H1 (cell line): Measurements from ENCODE around the gene LIPC. TPM values are rescaled to one million over a fixed set of nuclear protein-coding genes. Genes with fewer than 3 reads are reported as not detected.

ENCODE experiments used
- CTCF ChIA-PET: fragments of 300-600 bp; sonication (Branson Sonifier 250); formaldehyde crosslinking; loops from one replicate; lab custom pipeline; 2021; ENCODE audit not compliant: partially characterized antibody; lab: Charles Lee
- POLR2A ChIA-PET: fragments of 300-600 bp; sonication (Branson Sonifier 250); formaldehyde crosslinking; loops from one replicate; lab custom pipeline; 2021; ENCODE audit warnings: inconsistent platforms; ENCODE audit not compliant: partially characterized antibody; lab: Charles Lee
- DNase-seq, 2 experiments: peaks; one replicate each; pipeline versions ENCODE4 v3.0.0 to v3.0.0-alpha.2; 2010 to 2022; ENCODE audit warnings: low spot score in 2 of 2, low read depth in 1 of 2, mixed read lengths in 1 of 2
- FAIRE-seq: peaks from 2 replicates; lab custom pipeline; 2011; peaks lifted over from hg19 to GRCh38; lab: Jason Lieb, UNC
- H2AFZ ChIP-seq: 2 replicates; pipeline ENCODE4 v1.8.1; 2012; ENCODE audit warnings: low read length, inconsistent platforms
- H2AK5ac ChIP-seq: 2 replicates; pipeline ENCODE4 v1.6.1; 2013; ENCODE audit warnings: low read depth, low read length
- H2BK120ac ChIP-seq: replicated peaks from 2 replicates; pipeline ENCODE3; 2013; ENCODE audit warnings: low read depth, low read length, inconsistent platforms
- H2BK12ac ChIP-seq: 2 replicates; pipeline ENCODE4 v1.6.1; 2013; ENCODE audit warnings: low read depth, low read length
- H2BK15ac ChIP-seq: 2 replicates; pipeline ENCODE4 v1.6.1; 2013; ENCODE audit warnings: low read length
- H2BK20ac ChIP-seq: 2 replicates; pipeline ENCODE4 v1.6.1; 2013; ENCODE audit warnings: low read length
- H2BK5ac ChIP-seq: 2 replicates; pipeline ENCODE4 v1.6.1; 2013; ENCODE audit warnings: low read depth, low read length
- H3K14ac ChIP-seq: 2 replicates; pipeline ENCODE4 v1.6.1; 2013; ENCODE audit warnings: inconsistent platforms; ENCODE audit not compliant: insufficient read length
- H3K18ac ChIP-seq: 2 replicates; pipeline ENCODE4 v1.6.1; 2013; ENCODE audit warnings: low read length; ENCODE audit errors: extremely low read depth
- H3K23ac ChIP-seq: 2 replicates; pipeline ENCODE4 v1.6.1; 2013; ENCODE audit warnings: inconsistent platforms; ENCODE audit not compliant: insufficient read length
- H3K23me2 ChIP-seq: 2 replicates; pipeline ENCODE4 v1.6.1; 2013; ENCODE audit warnings: low read depth, low read length
- H3K27ac ChIP-seq: 2 replicates; pipeline ENCODE4 v1.6.1; 2011; ENCODE audit warnings: low read depth, low read length, inconsistent platforms
- H3K27me3 ChIP-seq, 4 experiments: replicated peaks in 1 of 4; 1 replicate in 1 of 4; 2 replicates in 3 of 4; pipeline versions ENCODE4 v1.6.1 to v1.8.1; 2011 to 2013; ENCODE audit warnings: low read length in 3 of 4, mild to moderate bottlenecking in 3 of 4, inconsistent platforms in 2 of 4, mixed read lengths in 2 of 4, moderate library complexity in 1 of 4; ENCODE audit not compliant: control insufficient read depth in 3 of 4, insufficient read depth in 3 of 4; ENCODE audit errors: extremely low read depth in 1 of 4
- H3K36me3 ChIP-seq, 4 experiments: 2 replicates each; pipeline versions ENCODE4 v1.6.1 to v1.8.1; 2011 to 2013; ENCODE audit warnings: mild to moderate bottlenecking in 4 of 4, low read length in 3 of 4, moderate library complexity in 2 of 4, control low read depth in 1 of 4, inconsistent platforms in 1 of 4; ENCODE audit not compliant: insufficient read depth in 4 of 4, control insufficient read depth in 2 of 4
- H3K4ac ChIP-seq: replicated peaks from 2 replicates; pipeline ENCODE3; 2013; ENCODE audit warnings: low read length, low read depth, mixed read lengths, inconsistent platforms; ENCODE audit not compliant: insufficient read length
- H3K4me1 ChIP-seq, 4 experiments: replicated peaks in 1 of 4; 1 replicate in 1 of 4; 2 replicates in 3 of 4; pipeline versions ENCODE4 v1.6.1 to v1.8.1; 2011 to 2013; ENCODE audit warnings: low read length in 3 of 4, inconsistent platforms in 2 of 4, mixed read lengths in 1 of 4; ENCODE audit not compliant: insufficient read depth in 4 of 4, control insufficient read depth in 3 of 4
- H3K4me2 ChIP-seq, 2 experiments: 2 replicates each; pipeline versions ENCODE4 v1.6.1 to v1.8.1; 2011 to 2013; ENCODE audit warnings: low read depth in 2 of 2, low read length in 2 of 2, control low read depth in 1 of 2, inconsistent platforms in 1 of 2, mild to moderate bottlenecking in 1 of 2; ENCODE audit not compliant: insufficient read depth in 1 of 2
- H3K4me3 ChIP-seq, 4 experiments: fragments of 200-600, 300-600 bp in 1 of 4; sonication (generic), shearing (Covaris generic), sonication (Bioruptor Twin) in 1 of 4; 2 replicates each; pipeline versions ENCODE4 v1.5.1 to v1.8.1; 2011 to 2016; ENCODE audit warnings: low read length in 4 of 4, low read depth in 3 of 4, control low read depth in 2 of 4, inconsistent platforms in 2 of 4, mild to moderate bottlenecking in 2 of 4, mixed read lengths in 1 of 4, moderate library complexity in 1 of 4; ENCODE audit not compliant: insufficient read depth in 2 of 4; ENCODE audit errors: extremely low read depth in 1 of 4
- H3K56ac ChIP-seq: replicated peaks from 2 replicates; pipeline ENCODE3; 2013; ENCODE audit warnings: low read depth, mild to moderate bottlenecking, mixed read lengths, low read length, inconsistent platforms; ENCODE audit not compliant: insufficient read length
- H3K79me1 ChIP-seq: 2 replicates; pipeline ENCODE4 v1.6.1; 2013; ENCODE audit warnings: low read depth, low read length, control low read depth
- H3K79me2 ChIP-seq, 2 experiments: 2 replicates each; pipeline versions ENCODE4 v1.6.1 to v1.8.1; 2012 to 2013; ENCODE audit warnings: low read length in 2 of 2, mild to moderate bottlenecking in 2 of 2, inconsistent platforms in 1 of 2; ENCODE audit not compliant: insufficient read depth in 2 of 2, control insufficient read depth in 1 of 2
- H3K9ac ChIP-seq, 4 experiments: replicated peaks in 1 of 4; 1 replicate in 1 of 4; 2 replicates in 3 of 4; pipeline versions ENCODE4 v1.6.1 to v1.8.1; 2011 to 2013; ENCODE audit warnings: low read depth in 3 of 4, low read length in 3 of 4, control low read depth in 2 of 4, mild to moderate bottlenecking in 2 of 4, moderate library complexity in 2 of 4, inconsistent platforms in 1 of 4; ENCODE audit errors: extremely low read depth in 1 of 4
- H3K9me3 ChIP-seq, 2 experiments: 2 replicates each; pipeline versions ENCODE4 v1.6.1 to v1.8.1; 2012 to 2013; ENCODE audit warnings: mild to moderate bottlenecking in 2 of 2, moderate library complexity in 2 of 2, control low read depth in 1 of 2, inconsistent platforms in 1 of 2, low read depth in 1 of 2, low read length in 1 of 2, mixed read lengths in 1 of 2; ENCODE audit not compliant: insufficient read depth in 2 of 2
- H4K20me1 ChIP-seq, 2 experiments: replicated peaks in 1 of 2; 2 replicates each; pipeline versions ENCODE3 to v1.8.1; 2011 to 2013; ENCODE audit warnings: inconsistent platforms in 2 of 2, low read length in 2 of 2, mild to moderate bottlenecking in 1 of 2; ENCODE audit not compliant: insufficient read depth in 2 of 2, control insufficient read depth in 1 of 2
- H4K5ac ChIP-seq: 2 replicates; pipeline ENCODE4 v1.6.1; 2013; ENCODE audit warnings: low read length, low read depth, mixed read lengths, inconsistent platforms; ENCODE audit not compliant: insufficient read length
- H4K8ac ChIP-seq: 2 replicates; pipeline ENCODE4 v1.8.0; 2013; ENCODE audit warnings: mild to moderate bottlenecking, moderate library complexity, low read length, inconsistent platforms; ENCODE audit not compliant: insufficient read depth; ENCODE audit errors: extremely low read depth
- H4K91ac ChIP-seq: replicated peaks from 2 replicates; pipeline ENCODE3; 2013; ENCODE audit warnings: low read length, mixed read lengths, inconsistent platforms; ENCODE audit not compliant: insufficient read length
- GTF2F1 ChIP-seq: IDR thresholded peaks from 2 replicates; pipeline ENCODE4 v1.6.1; 2012; ENCODE audit warnings: low read depth, low read length, improper control_type of control experiment, borderline replicate concordance
- JUN ChIP-seq: IDR thresholded peaks from 2 replicates; pipeline ENCODE4 v1.6.1; 2011; ENCODE audit warnings: low read depth, mild to moderate bottlenecking, improper control_type of control experiment, low read length
- SIRT6 ChIP-seq: IDR thresholded peaks from one replicate; pipeline ENCODE4 v1.7.1; 2012; ENCODE audit warnings: low read length, inconsistent platforms
- TBP ChIP-seq: IDR thresholded peaks from 2 replicates; pipeline ENCODE4 v1.6.1; 2011; ENCODE audit warnings: low read depth, low read length, improper control_type of control experiment
- WGBS, 2 experiments: shearing (Covaris generic) in 1 of 2; methylation state at CpG; one replicate each; pipeline versions ENCODE4 v1.1.6 to v1.1.7; 2013 to 2015; ENCODE audit warnings: low lambda C conversion rate in 2 of 2, mixed read lengths in 2 of 2, inconsistent platforms in 1 of 2, low coverage in 1 of 2, missing lambda C conversion rate in 1 of 2; ENCODE audit not compliant: insufficient replicate concordance in 2 of 2, insufficient coverage in 1 of 2, insufficient read length in 1 of 2; ENCODE audit errors: extremely low coverage in 1 of 2, missing lambda C conversion rate in 1 of 2; 5-methylcytosine and 5-hydroxymethylcytosine counted together
- polyA plus RNA-seq, 7 experiments: library from polyadenylated mRNA; depleted of rRNA in 3 of 7; stranded (reverse) in 5 of 7; unstranded in 2 of 7; fragments of >200 nt in 5 of 7; fragments of 200-250 nt in 2 of 7; gene quantifications; 1 replicate in 5 of 7; 2 replicates in 1 of 7; 4 replicates in 1 of 7; pipeline versions ENCODE4 v1.2.1 to v1.2.3, GENCODE V29; 2011 to 2013; ENCODE audit warnings: missing spikeins in 2 of 7, mixed read lengths in 2 of 7
- total RNA-seq: library from RNA; stranded (reverse); fragmentation: NEBNext Ultra II Directional; extraction: Animal tissue kit (Norgen Biotek cat#: 25700); gene quantifications from 2 replicates; pipeline ENCODE4 v1.2.1, GENCODE V29; 2021
- TF ChIP-seq, protein P1 (sequence below): IDR thresholded peaks from 2 replicates; pipeline ENCODE4 v1.6.1; 2011; ENCODE audit warnings: low read length, improper control_type of control experiment

Gene LIPC
- total and polyA plus RNA-seq, 2 of the 8 experiments (the other 6 are each of a cell fraction or from before 2014, with no cell fraction given), result not detected

DNA sequence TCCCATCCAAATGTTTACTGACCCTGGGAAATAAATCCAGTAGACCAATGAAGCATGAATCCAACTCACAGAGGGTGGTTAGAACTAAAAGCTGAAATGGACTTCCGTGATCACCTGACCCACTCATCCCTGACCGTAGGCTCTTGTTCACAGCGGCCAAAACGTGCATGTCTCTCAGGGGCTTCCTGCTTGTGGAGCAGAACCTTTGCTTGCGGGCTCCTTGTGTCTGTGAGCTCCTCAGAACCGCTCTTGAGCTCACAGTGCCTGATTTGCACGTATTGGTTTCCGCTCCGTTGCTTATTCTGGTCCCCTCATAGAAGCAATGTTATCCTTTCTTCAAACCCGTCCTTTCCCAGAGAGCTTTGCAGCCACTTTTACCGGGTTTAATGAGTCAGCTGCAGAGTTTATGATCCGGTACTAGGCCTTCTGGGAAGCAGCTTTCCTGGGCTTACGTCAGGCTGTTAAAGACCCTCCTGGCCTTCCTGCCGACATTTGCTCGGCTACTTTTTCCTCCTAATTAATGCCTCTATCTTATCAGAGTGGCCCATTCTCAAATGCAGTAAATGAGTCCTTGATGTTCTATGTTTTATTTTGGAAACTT, 35.4 kb downstream of the LIPC start:
- Histone ChIP-seq H2BK20ac (no peak overlapping the region), H4K20me1 (no peaks in the 10 kb centered on the region), H3K4me1 (peaks cover 0 to 5% (median 1%) of the 10 kb centered on the region in 4 experiments; a peak in 2 of 7 replicates), H3K9ac (no peak overlapping the region), H2BK5ac (no peak overlapping the region), H4K91ac (no peak overlapping the region), H4K8ac (no peak overlapping the region), H3K56ac (no peak overlapping the region), H3K79me2 (no peaks in the 10 kb centered on the region), H3K27me3 (no peaks in the 10 kb centered on the region; a peak in 1 of 7 replicates), H4K5ac (no peak overlapping the region), H3K27ac (no peak overlapping the region), H3K36me3 (no peaks in the 10 kb centered on the region), H2AK5ac (no peak overlapping the region), H3K4me3 (no peak overlapping the region), H2BK120ac (no peak overlapping the region), H3K9me3 (no peaks in the 10 kb centered on the region; a peak in 1 of 4 replicates), H3K23me2 (no peaks in the 10 kb centered on the region), H3K4ac (no peak overlapping the region), H2BK12ac (no peak overlapping the region), H3K14ac (no peak overlapping the region), H2BK15ac (no peak overlapping the region), H3K18ac (no peak overlapping the region), H3K4me2 (no peak overlapping the region), H2AFZ (peak overlapping the region; percentile 9; the same call in 1 of the 2 replicates), H3K79me1 (no peaks in the 10 kb centered on the region), H3K23ac (no peak overlapping the region)
- no peak for FAIRE-seq
- DNase-seq, result no peak
- ChIA-PET POLR2A (interaction anchor here (0.6 kb wide), 1 partner anchor 162 kb away, joined by 3 read pairs; no protein-coding TSS in a partner anchor), CTCF (interaction anchor here (1.0 kb wide), 1 partner anchor 25 kb away, joined by 3 read pairs; no protein-coding TSS in a partner anchor)
- 91% methylated on average over 15 of the region's 15 CpGs; no CpG with 5 or more reads in 1 of the 2 experiments for WGBS, 2 experiments
- TF ChIP-seq, protein P1, sequence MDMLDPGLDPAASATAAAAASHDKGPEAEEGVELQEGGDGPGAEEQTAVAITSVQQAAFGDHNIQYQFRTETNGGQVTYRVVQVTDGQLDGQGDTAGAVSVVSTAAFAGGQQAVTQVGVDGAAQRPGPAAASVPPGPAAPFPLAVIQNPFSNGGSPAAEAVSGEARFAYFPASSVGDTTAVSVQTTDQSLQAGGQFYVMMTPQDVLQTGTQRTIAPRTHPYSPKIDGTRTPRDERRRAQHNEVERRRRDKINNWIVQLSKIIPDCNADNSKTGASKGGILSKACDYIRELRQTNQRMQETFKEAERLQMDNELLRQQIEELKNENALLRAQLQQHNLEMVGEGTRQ, result no peak
- TF ChIP-seq JUN, result no peak
- no peak for TF ChIP-seq SIRT6
- TF ChIP-seq TBP, result no peak
- TF ChIP-seq GTF2F1, result no peak
